ENCODE data around the gene MGMT. TPM values are rescaled to one million over a fixed set of nuclear protein-coding genes. Genes with fewer than 3 reads are reported as not detected.

MGMT gene
- total RNA-seq, 2 donors from 2014 or later: 15.3 to 16.1 TPM

- DNase-seq: no peak
Observed at GRCh38 chr10:129655679-129656031, 188.6 kb downstream of the MGMT start.

GRCh38 chr10:129656642-129657041 is 189.6 kb downstream of the MGMT start:
- DNase-seq: no peak
- intact Hi-C loops (cut with DNase I, micrococcal nuclease): no loop called here

More at GRCh38 chr10:129655679-129656031, 188.6 kb downstream of the MGMT start:
- no peak for ATAC-seq
- intact Hi-C loops (cut with DNase I, micrococcal nuclease): no loop called here

GRCh38 chr10:129657297-129658017 is 190.4 kb downstream of the MGMT start:
- ATAC-seq (no peak), DNase-seq (no peak)
- intact Hi-C loops (cut with DNase I, micrococcal nuclease): no loop called here

More at GRCh38 chr10:129656642-129657041, 189.6 kb downstream of the MGMT start:
- ATAC-seq: no peak

GRCh38 chr10:129658376-129659072 is 191.5 kb downstream of the MGMT start:
- DNase-seq: no peak
- intact Hi-C loops (cut with DNase I, micrococcal nuclease): no loop called here
- ATAC-seq: no peak

GRCh38 chr10:129659508-129660268 is 192.6 kb downstream of the MGMT start:
- intact Hi-C loops (cut with DNase I, micrococcal nuclease): no loop called here
- DNase-seq: no peak
- ATAC-seq: no peak

GRCh38 chr10:129660569-129660968 is 193.5 kb downstream of the MGMT start:
- intact Hi-C loops (cut with DNase I, micrococcal nuclease): no loop called here
- ATAC-seq: no peak

DNA sequence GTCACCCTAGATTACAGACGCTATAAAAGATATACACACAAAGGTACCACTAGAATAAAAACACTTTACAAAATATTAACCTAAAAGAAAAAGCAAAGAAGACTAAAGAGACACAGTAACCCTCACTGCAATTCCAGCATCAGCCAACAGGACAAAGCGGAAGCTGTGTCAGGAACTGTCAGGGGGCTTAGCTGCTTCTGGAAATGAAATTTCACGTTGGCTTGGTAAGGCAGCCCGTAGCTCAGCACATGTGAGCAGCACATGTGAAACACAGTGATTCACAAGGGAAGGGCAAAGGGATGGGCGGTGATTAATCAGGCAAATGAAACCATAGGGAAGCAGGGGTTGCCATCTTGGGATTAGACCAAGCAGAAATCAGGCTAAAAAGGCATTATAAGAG is 195.4 kb downstream of the MGMT start:
- intact Hi-C loops (cut with DNase I, micrococcal nuclease): no loop called here
- DNase-seq (no peak), ATAC-seq (no peak)

More at GRCh38 chr10:129660569-129660968, 193.5 kb downstream of the MGMT start:
- no peak for DNase-seq

DNA sequence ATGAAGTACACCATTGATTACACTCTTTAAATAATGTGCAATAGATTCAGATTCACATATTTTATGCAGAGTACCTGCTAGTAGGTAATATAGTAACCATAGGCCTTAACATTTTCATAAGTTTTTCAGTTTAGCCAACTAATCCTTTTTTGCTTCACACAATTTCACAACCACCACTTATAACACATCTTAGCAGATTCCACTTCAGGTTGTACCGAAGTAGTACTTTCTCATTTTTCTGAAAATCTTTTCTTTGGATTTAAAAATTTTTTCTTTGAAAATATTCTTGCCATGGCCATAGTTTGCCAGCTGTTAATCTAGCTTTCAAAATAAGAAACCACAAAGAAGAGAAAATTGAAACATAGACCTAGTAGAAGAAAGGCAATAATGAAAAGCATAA is 203.1 kb downstream of the MGMT start:
- ATAC-seq (no peak), DNase-seq (no peak)
- intact Hi-C loops (cut with DNase I, micrococcal nuclease): no loop called here

DNA sequence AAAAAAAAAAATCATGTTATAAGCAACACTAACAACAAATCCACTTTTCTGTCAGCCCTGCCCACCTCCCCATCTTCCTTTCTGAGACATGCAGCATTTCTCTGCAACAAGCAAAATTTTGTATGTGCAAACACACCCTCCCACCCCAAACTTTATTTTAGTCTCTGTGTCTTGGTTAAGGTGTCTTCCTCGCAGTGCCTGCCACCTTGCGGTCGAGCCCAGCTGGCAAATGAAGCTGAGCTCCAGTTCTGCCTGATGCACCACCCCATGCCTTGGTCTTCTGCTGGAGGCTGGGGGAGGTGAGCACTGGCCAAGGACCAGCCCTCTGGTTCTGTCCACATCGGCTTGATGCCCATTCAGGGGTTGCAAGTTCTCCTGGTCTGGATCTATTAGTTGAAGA is 206.3 kb downstream of the MGMT start:
- DNase-seq: no peak
- intact Hi-C loops (cut with DNase I, micrococcal nuclease): no loop called here
- ATAC-seq: no peak

- intact Hi-C loops (cut with DNase I, micrococcal nuclease): no loop called here
- no peak for ATAC-seq
- DNase-seq: no peak
Observed at GRCh38 chr10:129675027-129675769, 208.2 kb downstream of the MGMT start.

GRCh38 chr10:129676014-129676413 is 209.0 kb downstream of the MGMT start:
- no peak for DNase-seq
- ATAC-seq: no peak
- intact Hi-C loops (cut with DNase I, micrococcal nuclease): no loop called here

GRCh38 chr10:129677377-129677927 is 210.4 kb downstream of the MGMT start:
- ATAC-seq: no peak
- intact Hi-C loops (cut with DNase I, micrococcal nuclease): no loop called here
- no peak for DNase-seq

DNA sequence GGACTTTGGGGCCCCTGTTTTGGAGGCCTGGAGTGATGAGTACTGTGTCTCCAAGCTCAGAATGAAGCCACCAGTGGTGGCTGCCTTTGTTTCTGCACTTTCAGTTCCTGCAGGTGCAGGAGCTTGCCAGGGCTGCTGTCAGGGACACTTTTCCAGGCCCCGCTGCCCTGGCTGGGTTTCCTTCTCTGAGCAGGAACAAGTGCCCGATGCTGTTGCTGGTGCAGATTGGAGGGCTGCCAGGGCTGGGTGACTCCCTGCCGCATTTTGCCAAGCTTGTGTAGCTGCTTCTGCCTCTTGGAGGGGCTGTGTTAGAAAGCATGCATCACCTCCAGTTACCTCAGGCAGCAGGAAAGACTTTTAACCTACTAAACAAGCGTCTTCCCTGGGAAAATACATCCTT is 211.1 kb downstream of the MGMT start:
- ATAC-seq: no peak
- DNase-seq: no peak
- intact Hi-C loops (cut with DNase I, micrococcal nuclease): no loop called here

DNA sequence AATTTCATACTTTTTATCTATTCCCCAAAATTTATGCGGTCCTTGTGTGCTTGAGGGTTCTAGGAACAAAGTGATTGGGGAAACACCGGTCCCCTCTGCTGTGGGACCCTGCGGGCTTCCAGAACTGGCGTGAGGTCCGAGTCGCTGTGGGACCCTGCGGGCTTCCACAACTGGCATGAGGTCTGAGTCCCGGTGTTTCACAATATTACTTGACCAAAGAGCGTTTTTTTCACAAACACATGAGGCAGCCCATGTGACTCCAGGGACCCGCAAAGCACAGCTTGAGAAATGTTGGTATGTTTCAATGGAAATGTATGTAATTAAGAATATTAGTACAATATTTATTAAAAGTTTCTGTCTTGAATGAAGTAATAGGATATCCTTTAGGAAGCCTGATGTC is 212.2 kb downstream of the MGMT start:
- no peak for ATAC-seq
- intact Hi-C loops (cut with DNase I, micrococcal nuclease): no loop called here
- no peak for DNase-seq

GRCh38 chr10:129680661-129681344 is 213.8 kb downstream of the MGMT start:
- intact Hi-C loops (cut with DNase I, micrococcal nuclease): no loop called here
- DNase-seq (no peak), ATAC-seq (no peak)

GRCh38 chr10:129681856-129682255 is 214.8 kb downstream of the MGMT start:
- intact Hi-C loops (cut with DNase I, micrococcal nuclease): no loop called here
- no peak for DNase-seq
- no peak for ATAC-seq

- ATAC-seq (no peak), DNase-seq (no peak)
- intact Hi-C loops (cut with DNase I, micrococcal nuclease): no loop called here
Observed at GRCh38 chr10:129683519-129683918, 216.5 kb downstream of the MGMT start.

DNA sequence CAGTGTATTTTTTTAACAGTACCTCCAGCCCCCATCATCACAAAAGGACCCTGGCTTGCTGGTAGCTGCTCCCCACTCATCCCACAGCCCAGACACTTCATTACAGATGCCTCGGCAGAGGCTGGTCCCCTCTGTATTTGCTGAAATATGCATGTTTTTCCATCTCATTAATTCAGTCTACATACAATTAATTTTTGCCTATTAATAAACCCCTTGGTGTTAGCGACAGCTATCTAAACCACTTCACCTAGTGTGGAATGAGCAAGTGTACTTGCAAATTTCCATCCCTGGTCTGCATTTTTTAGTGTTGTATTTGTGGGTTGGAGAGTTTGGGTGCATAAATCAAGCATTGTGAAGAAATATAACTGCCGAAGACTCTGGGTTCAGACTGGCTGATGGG is 216.9 kb downstream of the MGMT start:
- intact Hi-C loops (cut with DNase I, micrococcal nuclease): no loop called here
- no peak for ATAC-seq
- DNase-seq: no peak

Measured in left colon (tissue), 2 donors.